Upper lobe of left lung (tissue), 6 donors: ENCODE data around the gene WNT3. TPM values are rescaled to one million over a fixed set of nuclear protein-coding genes. Genes with fewer than 3 reads are reported as not detected.

ENCODE experiments used
- ATAC-seq, 2 donors: fragments of 200-7000 bp; cut with Tn5 transposase; one replicate each; pipeline ENCODE4 v1.9.1; 2022; ENCODE audit warnings: mild to moderate bottlenecking in 2 of 2, moderate library complexity in 2 of 2; ENCODE audit not compliant: low FRiP score in 2 of 2
- DNase-seq, 2 donors: peaks; one replicate each; pipeline ENCODE4 v3.0.0-alpha.2; 2019 to 2020
- H3K27ac ChIP-seq, 4 donors: fragments of 200-600 bp; sonication (generic); one replicate each; pipeline ENCODE4 v1.5.1; 2016 to 2019
- H3K27me3 ChIP-seq, 4 donors: fragments of 200-600 bp; sonication (generic); one replicate each; pipeline ENCODE4 v1.5.1; 2017 to 2019
- H3K36me3 ChIP-seq, 4 donors: fragments of 200-600 bp; sonication (generic); one replicate each; pipeline ENCODE4 v1.5.1; 2016 to 2019
- H3K4me1 ChIP-seq, 4 donors: fragments of 200-600 bp; sonication (generic); one replicate each; pipeline ENCODE4 v1.5.1; 2018 to 2019
- H3K4me3 ChIP-seq, 4 donors: fragments of 200-600 bp; sonication (generic); one replicate each; pipeline ENCODE4 v1.5.1; 2017 to 2019; ENCODE audit warnings: mild to moderate bottlenecking in 2 of 4, moderate library complexity in 1 of 4
- H3K9me3 ChIP-seq, 4 donors: fragments of 200-600 bp; sonication (generic); one replicate each; pipeline ENCODE4 v1.5.1; 2018 to 2019
- CTCF ChIP-seq, 6 experiments: fragments of 450-650 bp in 4 of 6; fragments of 200-600 bp in 2 of 6; sonication (generic) in 2 of 6; IDR thresholded peaks; one replicate each; pipeline ENCODE4 v1.5.1; 2016 to 2019; ENCODE audit warnings: antibody characterized with exemption in 6 of 6
- EP300 ChIP-seq, 4 donors: sonication (generic); formaldehyde crosslinking; IDR thresholded peaks; one replicate each; pipeline ENCODE4 v1.5.1; 2017; ENCODE audit warnings: antibody characterized with exemption in 4 of 4, control low read depth in 2 of 4
- POLR2A ChIP-seq, 4 donors: fragments of 450-650 bp; IDR thresholded peaks; one replicate each; pipeline ENCODE4 v1.5.1; 2016 to 2017; ENCODE audit warnings: antibody characterized with exemption in 4 of 4, mild to moderate bottlenecking in 2 of 4
- POLR2AphosphoS5 ChIP-seq, 2 donors: sonication (generic); formaldehyde crosslinking; IDR thresholded peaks; one replicate each; pipeline ENCODE4 v1.5.1; 2017; ENCODE audit warnings: antibody characterized with exemption in 2 of 2
- WGBS, 2 donors: methylation state at CpG; one replicate each; pipeline ENCODE4 v1.1.5; 2017 to 2018; 5-methylcytosine and 5-hydroxymethylcytosine counted together
- total RNA-seq, 6 donors: library from RNA; depleted of rRNA in 4 of 6; stranded (reverse); fragments of >200 nt in 4 of 6; gene quantifications; one replicate each; pipeline versions ENCODE4 v1.1.0 to v1.2.1, GENCODE V29; 2016 to 2021
- donor health status: DM: no; HTN: no; CAD: no; lungs with moderate emphysema.
- donor health status: DM: no; HTN: yes; CAD: no; lungs with severe emphysema.

Gene WNT3
- total RNA-seq, 6 donors from 2014 or later, result 1.1 to 4.6 (median 1.9) TPM

- no peaks in the 10 kb centered on the region for H3K36me3 ChIP-seq
- H3K27ac ChIP-seq, result no peak overlapping the region
- 90 to 94% methylated on average over 5 of the region's 5 CpGs for WGBS, 2 donors
- DNase-seq (no peak), ATAC-seq (no peak)
- H3K27me3 ChIP-seq, result peaks cover 0 to 11% (median 5%) of the 10 kb centered on the region in 4 donors
- H3K4me3 ChIP-seq, result no peak overlapping the region
- peaks cover 4 to 8% (median 6%) of the 10 kb centered on the region in 4 donors for H3K9me3 ChIP-seq
- no peak for TF ChIP-seq POLR2A (IDR thresholded peaks at IDR 0.05)
- no peak for TF ChIP-seq CTCF (IDR thresholded peaks at IDR 0.05)
- TF ChIP-seq EP300 (IDR thresholded peaks at IDR 0.05), result no peak
- TF ChIP-seq POLR2AphosphoS5 (IDR thresholded peaks at IDR 0.05), result no peak
- peaks cover 3 to 7% (median 5%) of the 10 kb centered on the region in 4 donors for H3K4me1 ChIP-seq
Observed at GRCh38 chr17:46839211-46839610, 20.7 kb upstream of the WNT3 start.

- no peak for DNase-seq
- no peak overlapping the region for H3K27ac ChIP-seq
- TF ChIP-seq EP300 (IDR thresholded peaks at IDR 0.05), result no peak
- TF ChIP-seq CTCF (IDR thresholded peaks at IDR 0.05), result no peak
- no peak for TF ChIP-seq POLR2A (IDR thresholded peaks at IDR 0.05)
- TF ChIP-seq POLR2AphosphoS5 (IDR thresholded peaks at IDR 0.05), result no peak
- H3K4me1 ChIP-seq, result peaks cover 3 to 7% (median 5%) of the 10 kb centered on the region in 4 donors
- ATAC-seq, result no peak
- no peaks in the 10 kb centered on the region for H3K36me3 ChIP-seq
- WGBS, 2 donors, result 73 to 78% methylated on average over 2 to 4 of the region's 4 CpGs
- H3K4me3 ChIP-seq, result no peak overlapping the region
- H3K9me3 ChIP-seq, result no peaks in the 10 kb centered on the region
- H3K27me3 ChIP-seq, result peaks cover 0 to 11% (median 5%) of the 10 kb centered on the region in 4 donors
Observed at GRCh38 chr17:46837521-46837920, 19.0 kb upstream of the WNT3 start.

GRCh38 chr17:46836500-46836899 lies 18.0 kb upstream of the WNT3 start:
- no peak for ATAC-seq
- DNase-seq, result no peak
- H3K27ac ChIP-seq, result no peak overlapping the region
- H3K4me3 ChIP-seq, result no peak overlapping the region
- H3K36me3 ChIP-seq, result no peaks in the 10 kb centered on the region
- peaks cover 0 to 5% (median 2%) of the 10 kb centered on the region in 4 donors for H3K27me3 ChIP-seq
- no peaks in the 10 kb centered on the region for H3K9me3 ChIP-seq
- WGBS, 2 donors, result 70 to 76% methylated on average over 2 of the region's 2 CpGs
- peaks cover 0 to 2% (median 1%) of the 10 kb centered on the region in 4 donors for H3K4me1 ChIP-seq
- TF ChIP-seq POLR2A (IDR thresholded peaks at IDR 0.05) (no peak), POLR2AphosphoS5 (IDR thresholded peaks at IDR 0.05) (no peak)

- TF ChIP-seq POLR2A (IDR thresholded peaks at IDR 0.05) (no peak), EP300 (IDR thresholded peaks at IDR 0.05) (no peak), CTCF (IDR thresholded peaks at IDR 0.05) (no peak), POLR2AphosphoS5 (IDR thresholded peaks at IDR 0.05) (no peak)
- no peak overlapping the region for H3K4me3 ChIP-seq
- no peak for ATAC-seq
- H3K4me1 ChIP-seq, result no peaks in the 10 kb centered on the region
- H3K27ac ChIP-seq, result no peak overlapping the region
- 98 to 99% methylated on average over 3 of the region's 3 CpGs for WGBS, 2 donors
- H3K9me3 ChIP-seq, result no peaks in the 10 kb centered on the region
- no peaks in the 10 kb centered on the region for H3K36me3 ChIP-seq
- no peaks in the 10 kb centered on the region for H3K27me3 ChIP-seq
- no peak for DNase-seq
Observed at GRCh38 chr17:46834846-46835245, 16.4 kb upstream of the WNT3 start.

GRCh38 chr17:46833840-46834208 lies 15.3 kb upstream of the WNT3 start:
- 81 to 86% methylated on average over 2 of the region's 2 CpGs for WGBS, 2 donors
- ATAC-seq (no peak), DNase-seq (no peak)
- no peaks in the 10 kb centered on the region for H3K4me1 ChIP-seq
- H3K4me3 ChIP-seq, result no peak overlapping the region
- H3K27me3 ChIP-seq, result no peaks in the 10 kb centered on the region
- no peak for TF ChIP-seq EP300 (IDR thresholded peaks at IDR 0.05)
- no peak overlapping the region for H3K27ac ChIP-seq
- H3K9me3 ChIP-seq, result no peaks in the 10 kb centered on the region
- no peaks in the 10 kb centered on the region for H3K36me3 ChIP-seq
